ENCODE data around the gene PHKB. TPM values are rescaled to one million over a fixed set of nuclear protein-coding genes. Genes with fewer than 3 reads are reported as not detected.

Gene PHKB
- total and polyA plus RNA-seq, 2 of the 8 experiments (the other 6 are each of a cell fraction or from before 2014, with no cell fraction given) = 18.6 to 38.3 TPM

DNA sequence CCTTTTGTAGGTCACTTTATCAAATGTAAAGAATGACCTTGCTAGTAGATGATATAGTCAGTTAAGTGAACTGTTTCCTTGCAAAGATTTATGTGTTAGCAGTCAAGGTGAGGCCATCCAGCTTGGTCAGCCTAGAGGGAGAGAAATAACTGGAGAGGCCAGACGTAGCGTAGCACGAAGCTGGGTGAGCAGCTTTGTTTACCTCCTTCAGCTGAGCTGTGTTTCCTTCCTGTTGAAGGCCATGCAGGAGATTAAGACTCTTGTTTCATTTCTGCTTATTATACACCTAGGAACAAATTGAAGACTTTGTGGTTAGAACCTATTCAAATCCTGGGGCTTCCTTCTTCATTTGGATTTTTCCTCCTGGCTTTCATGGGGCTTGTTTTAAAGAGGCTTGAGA is 267.1 kb downstream of the PHKB start (continued):
- TF ChIP-seq HDAC6 (IDR thresholded peaks at IDR 0.05; ENCODE audit: low read depth, low read length) (no peak), SUZ12 (IDR thresholded peaks at IDR 0.05; ENCODE audit: low read length) (no peak), FOSL1 (IDR thresholded peaks at IDR 0.05; ENCODE audit: insufficient read depth, low read depth, low read length) (no peak), EZH2 (IDR thresholded peaks at IDR 0.05; ENCODE audit: low read depth, low read length, severe bottlenecking) (no peak), RAD21 (IDR thresholded peaks at IDR 0.05 in 1 of 2, conservative IDR thresholded peaks at IDR 0.05 in 1 of 2; ENCODE audit: low read depth in 2 of 2, low read length in 2 of 2) (no peak), TAF7 (optimal IDR thresholded peaks at IDR 0.05; ENCODE audit: borderline replicate concordance, low read depth, low read length) (no peak), ZNF274 (IDR thresholded peaks at IDR 0.05; ENCODE audit: borderline replicate concordance, extremely low read depth, low read length) (no peak)

Data from H1 (cell line).